ENCODE results near the gene PMFBP1. TPM values are rescaled to one million over a fixed set of nuclear protein-coding genes. Genes with fewer than 3 reads are reported as not detected.

Gene PMFBP1
- total RNA-seq, 1 experiment from 2014 or later = 5.6 TPM

GRCh38 chr16:72187551-72187950, 15.6 kb upstream of the PMFBP1 start (continued):
- TF ChIP-seq CTCF (IDR thresholded peaks at IDR 0.05 in 2 of 3, conservative IDR thresholded peaks at IDR 0.05 in 1 of 3; ENCODE audit: borderline replicate concordance in 1 of 3, insufficient read depth in 1 of 3, low read depth in 2 of 3, low read length in 2 of 3) (no peak), POLR2AphosphoS5 (IDR thresholded peaks at IDR 0.05; ENCODE audit: low read depth, low read length) (no peak), SRF (IDR thresholded peaks at IDR 0.05; ENCODE audit: low read depth) (no peak), CEBPB (IDR thresholded peaks at IDR 0.05; ENCODE audit: low read depth) (no peak)

GRCh38 chr16:72182976-72183375, 11.0 kb upstream of the PMFBP1 start:
- H3K27ac ChIP-seq (ENCODE audit: low read depth, low read length) = no peak overlapping the region
- POLR2A ChIA-PET = no interaction called here
- H3K4me1 ChIP-seq (ENCODE audit: control insufficient read depth in 1 of 2, insufficient read depth in 2 of 2, low read length in 2 of 2) = no peaks in the 10 kb centered on the region
- H4K20me1 ChIP-seq (ENCODE audit: insufficient read depth) = no peaks in the 10 kb centered on the region
- H3K9me3 ChIP-seq (ENCODE audit: control insufficient read depth in 1 of 2, insufficient read depth in 1 of 2, low read depth in 1 of 2, low read length in 2 of 2) = no peaks in the 10 kb centered on the region
- RAD21 ChIA-PET (ENCODE audit: low non-redundant PET in 1 of 2, low total read pairs in 2 of 2, uncharacterized antibody in 2 of 2, unreplicated experiment in 2 of 2) = interaction anchor here in 1 of 2 experiments (0.7 kb wide), 1 partner anchor 33 kb away, joined by 3 read pairs; no protein-coding TSS in a partner anchor
- H2AFZ ChIP-seq (ENCODE audit: low read depth, low read length, poor library complexity, severe bottlenecking) = no peak overlapping the region
- CTCF ChIA-PET = no interaction called here
- H3K4me3 ChIP-seq (replicated peaks in 1 of 2; ENCODE audit: low read depth in 1 of 2, low read length in 2 of 2) = no peak overlapping the region
- H3K9me2 ChIP-seq (ENCODE audit: insufficient read depth) = no peaks in the 10 kb centered on the region
- DNase-seq (ENCODE audit: low read depth, low spot score) = no peak
- H3K36me3 ChIP-seq (ENCODE audit: control insufficient read depth in 1 of 2, insufficient read depth in 2 of 2, low read length in 2 of 2) = no peaks in the 10 kb centered on the region
- intact Hi-C loops (cut with micrococcal nuclease) = no loop called here
- H3K27me3 ChIP-seq (ENCODE audit: insufficient read depth, low read length) = no peaks in the 10 kb centered on the region
- no peak overlapping the region for H3K4me2 ChIP-seq (ENCODE audit: low read length)
- H3K79me2 ChIP-seq (ENCODE audit: insufficient read depth, low read length) = no peaks in the 10 kb centered on the region
- H3K9ac ChIP-seq (ENCODE audit: low read length) = no peak overlapping the region
- BruUV-seq (replicated peaks) = no TSS peak
- ATAC-seq = no peak
- no peak for TF ChIP-seq TCF7L2 (IDR thresholded peaks at IDR 0.05; ENCODE audit: borderline replicate concordance, extremely low read depth, insufficient read depth, insufficient read length)
- TF ChIP-seq JUND (IDR thresholded peaks at IDR 0.05) = no peak
- no peak for TF ChIP-seq ELF1 (IDR thresholded peaks at IDR 0.05; ENCODE audit: borderline replicate concordance, low read depth)
- no peak for TF ChIP-seq MAX (IDR thresholded peaks at IDR 0.05)
- TF ChIP-seq ATF3 (IDR thresholded peaks at IDR 0.05) = no peak
- no peak for TF ChIP-seq YY1 (IDR thresholded peaks at IDR 0.05; ENCODE audit: extremely low read depth, insufficient replicate concordance, low read depth, low read length)
- TF ChIP-seq REST (IDR thresholded peaks at IDR 0.05; ENCODE audit: low read depth) = no peak
- no peak for TF ChIP-seq ZNF274 (IDR thresholded peaks at IDR 0.05; ENCODE audit: low read depth, low read length)
- TF ChIP-seq CTCF (IDR thresholded peaks at IDR 0.05 in 2 of 3, conservative IDR thresholded peaks at IDR 0.05 in 1 of 3; ENCODE audit: borderline replicate concordance in 1 of 3, insufficient read depth in 1 of 3, low read depth in 2 of 3, low read length in 2 of 3) = no peak
- no peak for TF ChIP-seq CBX3 (IDR thresholded peaks at IDR 0.05; ENCODE audit: low read depth)
- TF ChIP-seq, protein P1, sequence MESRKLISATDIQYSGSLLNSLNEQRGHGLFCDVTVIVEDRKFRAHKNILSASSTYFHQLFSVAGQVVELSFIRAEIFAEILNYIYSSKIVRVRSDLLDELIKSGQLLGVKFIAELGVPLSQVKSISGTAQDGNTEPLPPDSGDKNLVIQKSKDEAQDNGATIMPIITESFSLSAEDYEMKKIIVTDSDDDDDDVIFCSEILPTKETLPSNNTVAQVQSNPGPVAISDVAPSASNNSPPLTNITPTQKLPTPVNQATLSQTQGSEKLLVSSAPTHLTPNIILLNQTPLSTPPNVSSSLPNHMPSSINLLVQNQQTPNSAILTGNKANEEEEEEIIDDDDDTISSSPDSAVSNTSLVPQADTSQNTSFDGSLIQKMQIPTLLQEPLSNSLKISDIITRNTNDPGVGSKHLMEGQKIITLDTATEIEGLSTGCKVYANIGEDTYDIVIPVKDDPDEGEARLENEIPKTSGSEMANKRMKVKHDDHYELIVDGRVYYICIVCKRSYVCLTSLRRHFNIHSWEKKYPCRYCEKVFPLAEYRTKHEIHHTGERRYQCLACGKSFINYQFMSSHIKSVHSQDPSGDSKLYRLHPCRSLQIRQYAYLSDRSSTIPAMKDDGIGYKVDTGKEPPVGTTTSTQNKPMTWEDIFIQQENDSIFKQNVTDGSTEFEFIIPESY (IDR thresholded peaks at IDR 0.05; ENCODE audit: extremely low read depth, insufficient replicate concordance, low read length) = no peak

Measured in HCT116 (cell line).